ENCODE measurements around the gene MPPE1. TPM values are rescaled to one million over a fixed set of nuclear protein-coding genes. Genes with fewer than 3 reads are reported as not detected.
"Not testable (repeated sequence)": the region's sequence is repeated elsewhere in the genome, so short reads cannot be mapped to it uniquely, and the experiment has no call there.

MPPE1 gene
- total RNA-seq, 1 experiment from 2014 or later: 15.7 TPM

DNA sequence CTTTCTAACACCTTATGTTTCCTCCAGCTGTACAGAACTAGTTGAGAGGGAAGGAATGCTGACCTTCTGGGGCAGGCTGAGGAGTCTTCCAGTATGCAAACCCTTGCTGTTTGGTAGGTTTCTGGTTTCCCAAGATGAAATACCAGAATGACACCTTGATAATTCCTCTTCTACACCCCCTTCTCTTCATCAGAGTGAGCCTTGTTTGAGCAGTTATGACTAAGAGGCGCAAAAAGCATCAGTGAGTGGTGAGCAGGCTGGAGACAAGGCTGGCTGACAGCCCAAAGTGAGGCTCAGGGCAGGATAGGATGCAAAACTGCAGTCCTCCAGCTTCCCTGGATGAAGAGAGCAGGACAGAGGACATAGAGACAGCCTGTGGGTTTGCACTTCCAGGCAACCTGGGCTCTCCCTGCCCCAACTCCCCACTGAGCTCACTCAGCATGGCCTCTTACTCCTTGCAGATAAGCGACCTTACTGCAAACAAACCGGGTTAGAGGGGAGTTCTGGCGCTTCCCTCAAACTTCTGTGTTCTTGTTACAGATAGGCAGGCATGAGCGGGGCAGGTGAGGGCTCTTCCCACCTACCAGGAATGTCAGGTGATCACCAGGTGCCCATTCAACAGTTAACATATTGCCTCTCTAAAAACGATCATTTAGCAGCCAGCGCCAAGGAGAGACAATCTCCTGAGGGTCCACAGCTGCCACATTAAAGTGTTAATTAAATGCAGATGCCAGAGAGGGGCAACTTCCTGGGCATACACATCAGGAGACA, 5.4 kb downstream of the MPPE1 start:
- CTCF ChIA-PET: interaction anchor here (0.6 kb wide), 1 partner anchor 749 kb away, joined by 4 read pairs; no protein-coding TSS in a partner anchor
- H3K4me1 Mint-ChIP-seq (ENCODE audit: insufficient read depth, unreplicated experiment): no peaks in the 10 kb centered on the region
- POLR2A ChIA-PET: interaction anchor here (1.2 kb wide), 1 partner anchor 22 kb away, joined by 3 read pairs; no protein-coding TSS in a partner anchor
- no peak overlapping the region for H3K4me3 Mint-ChIP-seq (ENCODE audit: unreplicated experiment)
- no peaks in the 10 kb centered on the region for H3K27me3 Mint-ChIP-seq (ENCODE audit: insufficient read depth, unreplicated experiment)
- intact Hi-C loops (cut with micrococcal nuclease): no loop called here
- H3K36me3 Mint-ChIP-seq (ENCODE audit: insufficient read depth, unreplicated experiment): peaks cover 28% of the 10 kb centered on the region
- no peak overlapping the region for H3K27ac Mint-ChIP-seq (ENCODE audit: low read depth, unreplicated experiment)
- no TSS peak for BruUV-seq (replicated peaks)
- DNase-seq (ENCODE audit: unreplicated experiment): no peak
- H3K9me3 Mint-ChIP-seq (ENCODE audit: unreplicated experiment): no peaks in the 10 kb centered on the region
- TF ChIP-seq CTCF (IDR thresholded peaks at IDR 0.05; ENCODE audit: unreplicated experiment): no peak

DNA sequence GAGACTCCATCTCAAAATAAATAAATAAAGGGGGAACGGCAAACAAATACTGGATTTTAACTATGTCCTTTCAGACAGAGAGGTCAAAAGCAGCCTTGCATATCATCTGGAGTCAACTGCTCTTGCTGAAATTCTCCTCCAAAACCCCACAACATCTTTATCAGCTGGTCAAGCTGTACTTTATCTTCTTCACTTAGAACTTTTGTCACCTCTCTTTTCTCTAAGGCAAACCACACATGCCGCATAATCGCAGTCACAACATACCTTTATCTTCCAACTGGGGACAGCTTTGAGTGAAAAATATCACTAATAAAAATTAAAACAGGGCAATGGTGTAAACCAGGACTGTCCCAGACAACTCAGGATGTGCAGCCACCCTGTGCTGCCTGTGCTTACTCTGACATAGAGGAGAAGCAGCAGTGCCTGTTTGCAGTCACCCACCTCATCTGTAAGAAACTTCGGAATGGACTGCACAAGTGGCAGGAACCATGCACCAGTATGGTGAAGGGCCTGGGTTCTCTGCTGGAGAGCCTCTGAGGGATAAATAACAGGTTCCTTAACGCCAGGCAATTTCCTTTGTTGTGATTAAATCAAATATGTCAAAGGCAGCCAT, 6.2 kb downstream of the MPPE1 start:
- H3K9me3 Mint-ChIP-seq (ENCODE audit: unreplicated experiment): no peaks in the 10 kb centered on the region
- H3K36me3 Mint-ChIP-seq (ENCODE audit: insufficient read depth, unreplicated experiment): peaks cover 29% of the 10 kb centered on the region
- no peak overlapping the region for H3K4me3 Mint-ChIP-seq (ENCODE audit: unreplicated experiment)
- H3K27ac Mint-ChIP-seq (ENCODE audit: low read depth, unreplicated experiment): no peak overlapping the region
- ChIA-PET POLR2A (interaction anchor here (1.2 kb wide), 1 partner anchor 23 kb away, joined by 3 read pairs; no protein-coding TSS in a partner anchor), CTCF (no interaction called here)
- intact Hi-C loops (cut with micrococcal nuclease): no loop called here
- no peak for TF ChIP-seq CTCF (IDR thresholded peaks at IDR 0.05; ENCODE audit: unreplicated experiment)
- no peak for DNase-seq (ENCODE audit: unreplicated experiment)
- H3K27me3 Mint-ChIP-seq (ENCODE audit: insufficient read depth, unreplicated experiment): no peaks in the 10 kb centered on the region
- BruUV-seq (replicated peaks): no TSS peak
- no peaks in the 10 kb centered on the region for H3K4me1 Mint-ChIP-seq (ENCODE audit: insufficient read depth, unreplicated experiment)

DNA sequence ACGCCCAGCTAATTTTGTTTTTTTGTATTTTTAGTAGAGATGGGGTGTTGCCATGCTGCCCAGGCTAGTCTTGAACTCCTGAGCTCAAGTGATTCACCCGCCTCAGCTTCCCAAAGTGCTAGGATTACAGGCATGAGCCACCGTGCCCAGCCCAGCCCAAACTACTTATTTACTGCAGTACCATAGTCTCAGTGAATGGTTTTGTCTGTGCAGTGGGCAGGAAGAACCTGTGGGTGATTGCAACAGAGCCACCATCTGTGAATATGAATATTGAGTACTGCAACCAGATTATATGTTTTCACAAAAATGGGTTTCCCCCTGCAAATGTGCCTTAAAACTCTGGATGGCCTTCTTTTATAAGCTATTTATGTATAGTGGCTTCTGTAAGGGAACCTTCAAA, 9.1 kb downstream of the MPPE1 start:
- peaks cover 41% of the 10 kb centered on the region for H3K36me3 Mint-ChIP-seq (ENCODE audit: insufficient read depth, unreplicated experiment)
- H3K4me1 Mint-ChIP-seq (ENCODE audit: insufficient read depth, unreplicated experiment): no peaks in the 10 kb centered on the region
- BruUV-seq (replicated peaks): no TSS peak
- ChIA-PET POLR2A (interaction anchor here (0.6 kb wide), 1 partner anchor 87 kb away, joined by 3 read pairs; no protein-coding TSS in a partner anchor), CTCF (interaction anchor here (0.6 to 1.4 kb wide), 3 partner anchors 8 to 166 kb away, joined by 3 to 5 read pairs (median 3); no protein-coding TSS in a partner anchor)
- H3K4me3 Mint-ChIP-seq (ENCODE audit: unreplicated experiment): no peak overlapping the region
- H3K27ac Mint-ChIP-seq (ENCODE audit: low read depth, unreplicated experiment): no peak overlapping the region
- DNase-seq (ENCODE audit: unreplicated experiment): no peak
- intact Hi-C loops (cut with micrococcal nuclease): no loop called here
- no peaks in the 10 kb centered on the region for H3K9me3 Mint-ChIP-seq (ENCODE audit: unreplicated experiment)
- TF ChIP-seq CTCF (IDR thresholded peaks at IDR 0.05; ENCODE audit: unreplicated experiment): no peak
- no peaks in the 10 kb centered on the region for H3K27me3 Mint-ChIP-seq (ENCODE audit: insufficient read depth, unreplicated experiment)

- no peak for DNase-seq (ENCODE audit: unreplicated experiment)
- intact Hi-C loops (cut with micrococcal nuclease): no loop called here
- Mint-ChIP-seq H3K4me3 (ENCODE audit: unreplicated experiment) (no peak overlapping the region), H3K36me3 (ENCODE audit: insufficient read depth, unreplicated experiment) (peaks cover 41% of the 10 kb centered on the region), H3K9me3 (ENCODE audit: unreplicated experiment) (no peaks in the 10 kb centered on the region), H3K27me3 (ENCODE audit: insufficient read depth, unreplicated experiment) (no peaks in the 10 kb centered on the region), H3K27ac (ENCODE audit: low read depth, unreplicated experiment) (no peak overlapping the region), H3K4me1 (ENCODE audit: insufficient read depth, unreplicated experiment) (peaks cover 5% of the 10 kb centered on the region)
- POLR2A ChIA-PET: interaction anchor here (0.8 kb wide), 1 partner anchor 19 kb away, joined by 3 read pairs; no protein-coding TSS in a partner anchor
- no TSS peak for BruUV-seq (replicated peaks)
- CTCF ChIA-PET: no interaction called here
- no peak for TF ChIP-seq CTCF (IDR thresholded peaks at IDR 0.05; ENCODE audit: unreplicated experiment)
Observed at GRCh38 chr18:11897781-11898180, 10.3 kb downstream of the MPPE1 start.

- H3K9me3 Mint-ChIP-seq (ENCODE audit: unreplicated experiment); POLR2A ChIA-PET; H3K27me3 Mint-ChIP-seq (ENCODE audit: insufficient read depth, unreplicated experiment); H3K4me3 Mint-ChIP-seq (ENCODE audit: unreplicated experiment); BruUV-seq (replicated peaks); H3K27ac Mint-ChIP-seq (ENCODE audit: low read depth, unreplicated experiment); DNase-seq (ENCODE audit: unreplicated experiment); intact Hi-C loops (cut with micrococcal nuclease); CTCF ChIA-PET: not testable (repeated sequence)
- Mint-ChIP-seq H3K36me3 (ENCODE audit: insufficient read depth, unreplicated experiment) (peaks cover 56% of the 10 kb centered on the region), H3K4me1 (ENCODE audit: insufficient read depth, unreplicated experiment) (peaks cover 12% of the 10 kb centered on the region)
Observed at GRCh38 chr18:11892438-11892837, 15.7 kb downstream of the MPPE1 start.

All from MCF 10A (cell line).